Smooth muscle cell of the brain vasculature (primary cell): Measurements from ENCODE around the gene TRIM72.
"Not testable (repeated sequence)": the region's sequence is repeated elsewhere in the genome, so short reads cannot be mapped to it uniquely, and the experiment has no call there.

Source experiments
- DNase-seq: peaks from one replicate; pipeline ENCODE4 v3.0.0-alpha.2; 2012; ENCODE audit warnings: low read depth, low spot score

The TRIM72 gene

GRCh38 chr16:31256466-31256865 lies 42.5 kb downstream of the TRIM72 start:
- DNase-seq = no peak

GRCh38 chr16:31258366-31258765 lies 44.4 kb downstream of the TRIM72 start:
- DNase-seq = no peak

- DNase-seq = no peak
These were observed 46.4 kb downstream of the TRIM72 start for GRCh38 chr16:31260136-31260931.

GRCh38 chr16:31262084-31262483 lies 48.2 kb downstream of the TRIM72 start:
- DNase-seq = no peak

- DNase-seq = no peak
These were observed 51.7 kb downstream of the TRIM72 start for GRCh38 chr16:31265329-31266245.

- DNase-seq = no peak
These were observed 53.6 kb downstream of the TRIM72 start for GRCh38 chr16:31267332-31268032.

- DNase-seq = no peak
These were observed 54.1 kb downstream of the TRIM72 start for GRCh38 chr16:31268033-31268365.

- no peak for DNase-seq
These were observed 55.0 kb downstream of the TRIM72 start for GRCh38 chr16:31268891-31269290.

- DNase-seq = no peak
These were observed 55.6 kb downstream of the TRIM72 start for GRCh38 chr16:31269541-31269940.

- not testable (repeated sequence) for DNase-seq
These were observed 56.1 kb downstream of the TRIM72 start for GRCh38 chr16:31269973-31270372.

GRCh38 chr16:31270795-31271194 lies 56.9 kb downstream of the TRIM72 start:
- DNase-seq = no peak

GRCh38 chr16:31271621-31272190 lies 57.8 kb downstream of the TRIM72 start:
- no peak for DNase-seq

GRCh38 chr16:31273187-31273586 lies 59.3 kb downstream of the TRIM72 start:
- no peak for DNase-seq

GRCh38 chr16:31273676-31274075 lies 59.8 kb downstream of the TRIM72 start:
- DNase-seq = no peak

- DNase-seq = no peak
These were observed 61.2 kb downstream of the TRIM72 start for GRCh38 chr16:31274831-31275816.

GRCh38 chr16:31276600-31276999 lies 62.7 kb downstream of the TRIM72 start:
- DNase-seq = no peak

GRCh38 chr16:31277659-31278260 lies 63.8 kb downstream of the TRIM72 start:
- DNase-seq = no peak

GRCh38 chr16:31278853-31279252 lies 64.9 kb downstream of the TRIM72 start:
- not testable (repeated sequence) for DNase-seq
